Stimulated activated CD8-positive, alpha-beta memory T cell treated with anti-CD3 and anti-CD28 coated beads, Interleukin-12 subunit alpha, Interleukin-12 subunit beta, amount 100 ng/mL, for 4 hours (primary cell): ENCODE measurements around the gene CXCL3.

Source experiments
- DNase-seq: peaks from one replicate; pipeline ENCODE4 v3.0.0-alpha.2; 2020; ENCODE audit warnings: low read depth

Gene CXCL3

DNA sequence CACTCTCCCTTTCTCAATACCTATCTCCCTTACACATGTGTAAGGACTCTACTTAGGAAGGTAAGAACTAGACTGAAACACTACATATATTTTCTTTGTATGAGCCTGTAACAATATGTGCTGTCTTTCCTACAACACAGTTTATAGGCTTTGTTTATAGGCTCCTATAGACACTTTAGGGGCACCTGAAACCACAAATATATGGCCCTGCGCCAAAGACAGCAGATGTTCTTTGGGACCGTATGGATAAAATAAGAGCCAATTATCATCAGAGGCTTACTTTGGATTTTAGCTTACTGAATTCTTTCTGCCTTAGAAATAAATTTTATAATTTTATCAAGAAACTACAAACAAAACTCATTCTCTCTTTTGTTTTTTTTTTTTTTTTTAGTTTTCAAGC lies 16.6 kb upstream of the CXCL3 start:
- no peak for DNase-seq

GRCh38 chr4:74054483-74055047 lies 16.1 kb upstream of the CXCL3 start:
- no peak for DNase-seq

DNA sequence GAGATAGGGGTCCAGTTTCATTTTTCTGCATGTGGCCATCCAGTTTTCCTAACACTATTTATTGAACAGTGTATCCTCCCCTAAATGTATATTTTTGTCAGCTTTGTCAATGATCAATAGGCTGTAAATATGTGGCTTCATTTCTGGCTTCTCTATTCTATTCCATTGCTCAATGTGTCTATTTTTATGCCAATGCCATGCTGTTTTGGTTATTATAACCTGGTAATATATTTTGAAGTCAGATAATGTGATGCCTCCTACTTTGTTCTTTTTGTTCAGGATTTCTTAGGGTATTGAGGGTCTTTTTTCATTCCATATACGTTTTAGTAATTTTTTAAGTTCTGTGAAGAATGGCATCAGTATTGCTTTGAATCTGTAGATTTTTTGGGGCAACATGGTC lies 8.7 kb upstream of the CXCL3 start:
- no peak for DNase-seq

DNA sequence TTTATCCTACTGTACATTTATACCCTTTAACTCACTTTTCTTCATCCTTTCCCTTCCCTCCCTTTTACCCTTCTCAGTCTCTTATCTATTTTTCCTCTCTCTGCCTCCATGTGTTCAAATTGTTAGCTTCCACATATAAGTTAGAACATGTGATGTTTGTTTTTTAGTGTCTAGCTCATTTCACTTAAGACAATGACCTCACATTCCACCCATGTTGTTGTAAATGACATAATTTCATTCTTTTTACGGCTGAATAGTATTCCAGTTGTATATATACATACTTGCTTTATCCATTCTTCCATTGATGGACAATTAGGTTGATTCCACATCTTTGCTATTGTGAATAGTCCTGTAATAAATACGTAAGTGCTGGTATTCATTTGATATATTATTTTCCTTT lies 7.3 kb upstream of the CXCL3 start:
- no peak for DNase-seq

- no peak for DNase-seq
Observed at GRCh38 chr4:74045247-74045646, 6.8 kb upstream of the CXCL3 start.

DNA sequence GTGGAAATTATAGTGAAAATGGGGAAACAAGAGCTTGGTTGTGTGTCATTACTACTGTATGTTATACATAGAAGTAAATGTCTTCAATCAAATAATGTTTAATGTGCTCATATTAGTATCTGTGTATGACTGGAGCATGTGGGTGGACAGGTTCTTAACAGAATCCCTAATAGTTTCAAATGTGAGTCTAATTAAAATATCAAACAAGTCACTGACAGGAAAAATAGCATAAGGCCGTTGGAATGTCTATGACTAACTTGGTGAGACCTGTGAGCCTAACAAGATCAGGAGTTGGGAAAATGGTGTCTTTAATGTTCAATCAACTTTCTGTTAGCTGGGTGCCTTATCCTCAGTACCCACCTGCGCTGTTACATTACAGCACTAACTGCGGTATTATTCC lies 6.2 kb upstream of the CXCL3 start:
- DNase-seq, result no peak

- no peak for DNase-seq
Observed at GRCh38 chr4:74042681-74043080, 4.2 kb upstream of the CXCL3 start.

GRCh38 chr4:74041418-74041817 lies 2.9 kb upstream of the CXCL3 start:
- no peak for DNase-seq

- no peak for DNase-seq
Observed at GRCh38 chr4:74039315-74039763, 850 bp upstream of the CXCL3 start.

- DNase-seq, result no peak
Observed at GRCh38 chr4:74038086-74038424, 434 bp downstream of the CXCL3 start.

GRCh38 chr4:74037076-74037955 lies 1.2 kb downstream of the CXCL3 start:
- DNase-seq, result no peak

DNA sequence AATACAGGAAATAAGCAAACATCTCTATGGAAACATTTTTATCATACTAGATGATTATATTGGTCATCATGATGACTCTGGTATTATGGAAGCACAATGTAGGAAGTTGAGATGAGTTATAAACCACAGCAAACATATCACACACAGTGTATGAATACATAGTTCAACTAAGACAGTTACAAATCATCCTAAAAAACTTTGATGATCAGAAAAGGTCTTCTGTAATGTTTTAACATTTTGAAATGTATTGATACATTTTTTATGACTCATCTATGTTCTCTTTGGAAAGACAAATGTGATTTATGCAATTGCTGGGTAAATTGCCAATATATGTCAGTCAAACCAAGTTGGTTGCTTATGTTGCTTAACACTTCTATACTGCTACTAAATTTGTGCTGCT lies 4.8 kb downstream of the CXCL3 start:
- DNase-seq, result no peak

- no peak for DNase-seq
Observed at GRCh38 chr4:74032064-74032463, 6.4 kb downstream of the CXCL3 start.

DNA sequence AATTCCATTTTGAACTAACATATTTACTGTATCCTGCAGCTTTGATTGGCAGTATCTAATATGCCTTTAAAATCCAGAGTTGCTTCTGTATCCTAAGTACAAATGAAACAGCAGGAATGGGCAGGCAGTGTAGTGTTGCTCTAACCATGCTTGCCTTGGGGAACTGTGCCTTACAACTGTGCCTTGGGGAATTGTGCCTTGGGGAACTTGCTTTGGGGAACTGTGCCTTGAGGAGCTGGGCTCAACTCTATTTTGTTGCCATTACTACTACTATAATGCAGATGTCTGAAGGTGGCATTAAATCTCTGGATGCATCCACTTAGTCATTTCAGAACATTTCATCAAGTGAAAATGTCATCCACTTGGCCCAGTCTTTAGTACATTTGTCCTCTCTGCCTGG lies 6.9 kb downstream of the CXCL3 start:
- no peak for DNase-seq

GRCh38 chr4:74030285-74030684 lies 8.2 kb downstream of the CXCL3 start:
- no peak for DNase-seq

DNA sequence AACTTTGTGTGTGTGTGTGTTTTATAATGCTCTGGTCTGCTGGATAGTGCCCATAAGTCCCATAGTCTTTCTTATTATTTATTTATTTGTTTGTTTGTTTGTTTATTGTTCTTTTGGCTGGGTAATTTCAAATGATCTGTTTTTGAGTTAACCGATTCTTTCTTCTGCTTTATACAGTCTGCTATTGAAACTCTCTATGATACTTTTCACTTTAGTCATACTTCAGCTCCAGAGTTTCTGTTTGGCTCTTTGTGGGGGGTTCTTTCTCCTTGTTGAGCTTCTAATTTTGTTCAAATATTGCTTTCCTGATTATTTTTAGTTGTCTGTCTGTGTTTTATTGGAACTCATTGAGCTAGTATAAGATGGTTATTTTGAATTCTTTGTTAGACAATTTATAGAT lies 10.0 kb downstream of the CXCL3 start:
- DNase-seq, result no peak

DNA sequence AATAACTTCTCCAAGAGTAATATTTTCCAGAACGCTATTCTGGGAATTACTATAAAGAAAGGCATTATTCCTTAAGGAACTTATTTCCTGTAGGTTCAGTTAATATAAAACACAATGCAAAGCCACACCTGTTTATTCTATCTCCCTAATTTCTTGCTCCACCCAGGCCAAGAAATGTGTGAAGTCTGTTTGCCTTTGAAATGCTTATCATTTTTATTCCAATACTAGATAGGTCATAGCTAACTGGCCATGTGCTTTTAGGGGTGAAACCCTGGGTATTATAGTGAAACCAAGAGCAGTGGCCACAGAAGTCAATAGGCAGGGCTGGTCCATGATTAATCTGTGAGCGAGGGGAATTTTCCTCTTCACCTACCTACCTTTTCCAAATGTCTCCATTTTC lies 14.8 kb downstream of the CXCL3 start:
- DNase-seq, result no peak

GRCh38 chr4:74021601-74022000 lies 16.9 kb downstream of the CXCL3 start:
- no peak for DNase-seq

- no peak for DNase-seq
Observed at GRCh38 chr4:74018771-74019170, 19.7 kb downstream of the CXCL3 start.

DNA sequence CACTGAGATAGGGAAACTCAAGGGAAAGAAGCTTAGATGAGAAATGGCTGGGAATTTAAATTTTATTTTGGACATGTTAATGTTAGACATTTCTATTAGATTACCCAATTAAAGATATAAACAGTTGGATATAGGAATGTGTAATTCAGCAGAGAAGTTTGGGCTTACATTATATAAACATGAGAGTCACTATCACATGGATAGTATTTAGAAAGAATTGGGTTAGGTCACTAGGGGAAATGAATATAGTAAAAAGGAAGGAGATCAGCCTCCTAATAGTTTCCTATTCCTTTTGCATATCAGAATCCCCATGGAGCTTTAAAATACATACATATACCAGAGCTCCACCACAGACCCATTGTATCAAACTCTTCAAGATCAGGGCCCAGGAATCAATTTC lies 20.4 kb downstream of the CXCL3 start:
- DNase-seq, result no peak

- no peak for DNase-seq
Observed at GRCh38 chr4:74016068-74016467, 22.4 kb downstream of the CXCL3 start.

DNA sequence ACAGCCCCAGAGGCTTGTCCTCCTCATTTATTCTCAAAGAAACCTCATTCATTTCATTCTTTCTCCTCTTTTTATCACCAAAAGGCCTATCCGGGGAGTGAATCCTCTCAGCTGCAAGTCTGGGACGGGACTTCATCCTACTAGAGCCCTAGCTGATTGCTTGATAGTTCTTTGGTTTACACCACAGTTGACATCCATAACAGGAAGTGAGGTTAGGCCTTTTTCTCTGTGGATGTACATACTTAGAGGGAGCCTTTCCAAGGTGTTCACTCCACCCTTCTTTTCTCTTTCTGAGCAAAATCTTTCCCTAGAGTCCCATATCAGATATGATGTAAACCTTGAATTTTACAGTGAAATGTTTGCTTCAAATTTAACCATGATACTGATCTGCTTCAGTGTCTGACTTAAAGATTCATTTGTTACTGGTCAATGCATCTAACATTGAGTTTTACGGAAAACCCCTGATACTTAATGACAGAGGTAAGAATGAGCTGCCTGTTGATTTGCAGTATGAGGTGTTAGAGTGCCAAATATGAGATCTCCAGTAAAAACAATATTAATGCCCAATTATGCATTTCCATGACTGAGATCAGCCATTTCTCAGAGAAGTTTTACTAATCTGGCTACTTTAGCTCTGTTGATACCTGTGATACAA lies 23.2 kb downstream of the CXCL3 start:
- no peak for DNase-seq

- DNase-seq, result no peak
Observed at GRCh38 chr4:74014332-74014731, 24.2 kb downstream of the CXCL3 start.
